Measurements from ENCODE around the gene TPD52L2. TPM values are rescaled to one million over a fixed set of nuclear protein-coding genes. Genes with fewer than 3 reads are reported as not detected.
"Not testable (repeated sequence)": the region's sequence is repeated elsewhere in the genome, so short reads cannot be mapped to it uniquely, and the experiment has no call there.

Gene TPD52L2
- total RNA-seq, 1 experiment from 2014 or later, result 175 TPM

DNA sequence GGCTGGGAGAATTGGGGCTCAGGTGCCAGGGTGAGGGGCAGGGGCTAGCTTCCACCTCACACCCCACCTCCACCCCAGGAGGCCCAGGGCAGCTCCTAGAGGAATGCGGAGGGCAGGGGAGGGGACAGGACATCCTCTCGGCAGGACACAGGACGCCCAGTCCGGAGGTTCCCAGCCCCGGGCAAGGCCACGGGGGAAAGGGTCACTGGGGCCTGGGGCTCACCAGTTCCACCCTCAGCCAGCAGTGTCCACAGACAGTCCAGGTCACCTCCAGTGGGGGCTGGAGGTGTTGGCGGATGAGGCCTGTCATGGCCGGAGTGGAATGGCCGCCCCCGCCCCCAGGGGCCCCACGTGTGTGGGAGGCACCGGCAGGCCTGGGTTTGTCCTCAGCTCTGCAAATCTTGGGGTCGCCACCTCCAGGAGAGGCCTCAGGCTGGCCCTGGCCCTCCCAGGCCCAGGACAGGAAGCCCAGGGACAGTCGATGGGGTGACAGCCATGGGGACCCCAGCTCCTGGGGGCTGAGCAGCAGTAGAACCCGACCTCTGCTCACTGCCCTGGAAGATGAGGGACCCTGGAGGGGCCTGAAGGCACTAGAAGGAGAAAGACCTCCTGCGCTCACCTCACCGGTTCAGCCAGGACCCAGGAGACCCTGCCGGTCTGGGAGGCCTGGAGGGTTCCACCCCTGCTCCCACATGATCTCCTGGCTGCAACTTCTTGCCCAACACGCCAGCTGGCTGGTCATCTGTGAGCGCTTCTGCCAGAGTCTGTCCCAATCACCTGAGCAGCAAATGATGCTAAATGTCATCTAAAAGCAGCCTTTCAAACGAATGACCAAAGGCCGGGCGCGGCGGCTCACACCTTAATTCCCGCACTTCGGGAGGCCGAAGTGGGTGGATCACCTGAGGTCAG lies 16.8 kb upstream of the TPD52L2 start:
- Mint-ChIP-seq H3K4me1 (ENCODE audit: insufficient read depth, unreplicated experiment) (no peaks in the 10 kb centered on the region), H3K36me3 (ENCODE audit: insufficient read depth, unreplicated experiment) (peaks cover 6% of the 10 kb centered on the region), H3K9me3 (ENCODE audit: unreplicated experiment) (no peaks in the 10 kb centered on the region), H3K4me3 (ENCODE audit: unreplicated experiment) (no peak overlapping the region), H3K27ac (ENCODE audit: low read depth, unreplicated experiment) (no peak overlapping the region), H3K27me3 (ENCODE audit: insufficient read depth, unreplicated experiment) (peaks cover 21% of the 10 kb centered on the region)
- TF ChIP-seq, protein P1, sequence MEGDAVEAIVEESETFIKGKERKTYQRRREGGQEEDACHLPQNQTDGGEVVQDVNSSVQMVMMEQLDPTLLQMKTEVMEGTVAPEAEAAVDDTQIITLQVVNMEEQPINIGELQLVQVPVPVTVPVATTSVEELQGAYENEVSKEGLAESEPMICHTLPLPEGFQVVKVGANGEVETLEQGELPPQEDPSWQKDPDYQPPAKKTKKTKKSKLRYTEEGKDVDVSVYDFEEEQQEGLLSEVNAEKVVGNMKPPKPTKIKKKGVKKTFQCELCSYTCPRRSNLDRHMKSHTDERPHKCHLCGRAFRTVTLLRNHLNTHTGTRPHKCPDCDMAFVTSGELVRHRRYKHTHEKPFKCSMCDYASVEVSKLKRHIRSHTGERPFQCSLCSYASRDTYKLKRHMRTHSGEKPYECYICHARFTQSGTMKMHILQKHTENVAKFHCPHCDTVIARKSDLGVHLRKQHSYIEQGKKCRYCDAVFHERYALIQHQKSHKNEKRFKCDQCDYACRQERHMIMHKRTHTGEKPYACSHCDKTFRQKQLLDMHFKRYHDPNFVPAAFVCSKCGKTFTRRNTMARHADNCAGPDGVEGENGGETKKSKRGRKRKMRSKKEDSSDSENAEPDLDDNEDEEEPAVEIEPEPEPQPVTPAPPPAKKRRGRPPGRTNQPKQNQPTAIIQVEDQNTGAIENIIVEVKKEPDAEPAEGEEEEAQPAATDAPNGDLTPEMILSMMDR (IDR thresholded peaks at IDR 0.05; ENCODE audit: unreplicated experiment), result no peak
- ChIA-PET POLR2A (no interaction called here), CTCF (interaction anchor here (0.6 kb wide), 2 partner anchors 61 to 126 kb away, joined by 3 read pairs; no protein-coding TSS in a partner anchor)
- no TSS peak for BruUV-seq (replicated peaks)
- no peak for DNase-seq (ENCODE audit: unreplicated experiment)
- intact Hi-C loops (cut with micrococcal nuclease), result no loop called here

DNA sequence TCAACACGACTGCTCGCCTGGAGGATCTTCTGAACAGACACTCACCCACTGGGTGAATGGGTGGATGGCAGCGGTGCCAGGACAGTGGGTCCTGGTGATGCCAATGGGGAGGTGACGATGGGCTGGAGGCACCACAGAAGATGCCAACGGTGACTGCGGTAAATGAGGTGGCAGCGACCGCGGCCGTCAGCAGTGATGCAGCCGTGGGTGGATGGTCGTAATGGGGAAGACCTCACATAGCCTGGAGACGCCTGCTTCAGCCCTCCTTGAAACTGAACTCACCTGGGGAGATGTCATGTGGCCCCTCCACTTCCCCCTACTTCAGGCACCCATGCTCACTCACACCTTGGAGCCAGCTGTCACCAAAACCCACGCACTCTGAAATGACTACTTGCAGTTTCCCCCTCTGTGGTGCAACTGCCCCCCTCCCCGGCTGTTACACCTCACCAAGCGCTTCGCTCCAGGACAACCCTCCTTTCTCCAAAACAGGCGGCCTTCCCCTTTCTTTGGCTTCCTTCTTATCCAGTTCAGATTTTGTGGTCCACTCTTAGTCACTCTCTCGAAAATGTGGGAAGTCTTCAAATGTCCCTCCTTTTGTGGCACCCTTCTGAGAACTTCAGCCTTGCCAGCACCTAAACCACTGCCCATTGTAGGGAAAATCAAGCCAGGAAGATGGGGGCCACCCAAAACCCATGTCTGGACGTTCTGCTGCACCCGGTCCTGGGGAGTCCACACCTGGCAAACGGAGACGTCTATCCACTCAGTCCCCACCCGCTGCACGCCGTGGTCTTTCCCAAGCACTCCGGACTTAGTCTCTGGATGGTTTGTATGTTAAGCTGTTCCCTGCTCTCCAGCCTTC lies 14.2 kb upstream of the TPD52L2 start:
- H3K27me3 Mint-ChIP-seq (ENCODE audit: insufficient read depth, unreplicated experiment), result peaks cover 13% of the 10 kb centered on the region

DNA sequence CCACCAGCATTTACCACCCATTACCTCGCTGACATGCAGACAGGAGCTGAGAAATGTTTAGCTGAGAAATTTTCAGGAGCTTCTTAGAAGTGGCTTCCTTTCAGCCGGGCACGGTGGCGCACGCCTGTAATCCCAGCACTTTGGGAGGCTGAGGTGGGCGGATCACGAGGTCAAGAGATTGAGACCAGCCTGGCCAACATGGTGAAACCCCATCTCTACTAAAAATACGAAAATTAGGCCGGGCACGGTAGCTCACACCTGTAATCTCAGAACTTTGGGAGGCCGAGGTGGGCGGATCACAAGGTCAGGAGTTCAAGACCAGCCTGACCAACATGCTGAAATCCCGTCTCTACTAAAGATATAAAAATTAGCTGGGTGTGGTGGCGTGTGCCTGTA lies 13.5 kb upstream of the TPD52L2 start:
- Mint-ChIP-seq H3K27me3 (ENCODE audit: insufficient read depth, unreplicated experiment) (peaks cover 13% of the 10 kb centered on the region), H3K27ac (ENCODE audit: low read depth, unreplicated experiment) (peak overlapping the region; percentile 24), H3K36me3 (ENCODE audit: insufficient read depth, unreplicated experiment) (peaks cover 12% of the 10 kb centered on the region)
- H3K9me3 Mint-ChIP-seq (ENCODE audit: unreplicated experiment); intact Hi-C loops (cut with micrococcal nuclease); H3K4me3 Mint-ChIP-seq (ENCODE audit: unreplicated experiment); DNase-seq (ENCODE audit: unreplicated experiment); BruUV-seq (replicated peaks); H3K4me1 Mint-ChIP-seq (ENCODE audit: insufficient read depth, unreplicated experiment): not testable (repeated sequence)
- POLR2A ChIA-PET, result interaction anchor here (0.7 to 2.4 kb wide), 3 partner anchors 13 to 152 kb away, joined by 3 to 13 read pairs (median 3); partner anchors contain the start of gene TPD52L2
- CTCF ChIA-PET, result interaction anchor here (0.7 kb wide), 2 partner anchors 11 to 76 kb away, joined by 4 to 5 read pairs; no protein-coding TSS in a partner anchor

More for the DNA sequence above, 14.2 kb upstream of the TPD52L2 start:
- no peaks in the 10 kb centered on the region for H3K9me3 Mint-ChIP-seq (ENCODE audit: unreplicated experiment)
- no peak overlapping the region for H3K4me3 Mint-ChIP-seq (ENCODE audit: unreplicated experiment)
- ChIA-PET CTCF (interaction anchor here (0.6 to 0.7 kb wide), 3 partner anchors 12 to 119 kb away, joined by 3 to 5 read pairs (median 4); no protein-coding TSS in a partner anchor), POLR2A (interaction anchor here (0.7 to 2.4 kb wide), 3 partner anchors 14 to 152 kb away, joined by 3 to 13 read pairs (median 3); partner anchors contain the start of gene TPD52L2)
- no TSS peak for BruUV-seq (replicated peaks)
- H3K27ac Mint-ChIP-seq (ENCODE audit: low read depth, unreplicated experiment), result peak overlapping the region; percentile 24
- DNase-seq (ENCODE audit: unreplicated experiment), result no peak
- no peaks in the 10 kb centered on the region for H3K4me1 Mint-ChIP-seq (ENCODE audit: insufficient read depth, unreplicated experiment)
- peaks cover 8% of the 10 kb centered on the region for H3K36me3 Mint-ChIP-seq (ENCODE audit: insufficient read depth, unreplicated experiment)
- intact Hi-C loops (cut with micrococcal nuclease), result no loop called here
- TF ChIP-seq, protein P1 (IDR thresholded peaks at IDR 0.05; ENCODE audit: unreplicated experiment), result no peak

DNA sequence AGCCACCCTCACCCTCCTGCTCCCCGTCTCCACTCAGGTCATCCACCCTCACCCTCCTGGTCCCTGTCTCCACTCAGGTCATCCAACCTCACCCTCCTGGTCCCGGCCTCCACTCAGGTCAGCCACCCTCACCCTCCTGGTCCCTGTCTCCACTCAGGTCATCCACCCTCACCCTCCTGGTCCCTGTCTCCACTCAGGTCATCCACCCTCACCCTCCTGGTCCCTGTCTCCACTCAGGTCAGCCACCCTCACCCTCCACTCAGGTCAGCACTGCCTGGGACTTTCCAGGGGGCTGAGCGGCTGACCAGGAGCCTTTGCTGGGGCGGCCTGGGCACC lies 11.4 kb upstream of the TPD52L2 start:
- H3K27ac Mint-ChIP-seq (ENCODE audit: low read depth, unreplicated experiment); BruUV-seq (replicated peaks); H3K9me3 Mint-ChIP-seq (ENCODE audit: unreplicated experiment); H3K4me1 Mint-ChIP-seq (ENCODE audit: insufficient read depth, unreplicated experiment); intact Hi-C loops (cut with micrococcal nuclease); DNase-seq (ENCODE audit: unreplicated experiment); H3K4me3 Mint-ChIP-seq (ENCODE audit: unreplicated experiment); CTCF ChIA-PET: not testable (repeated sequence)
- POLR2A ChIA-PET, result interaction anchor here (4.0 kb wide), 1 partner anchor 11 kb away, joined by 22 read pairs; the partner anchor contains the start of gene TPD52L2
- H3K36me3 Mint-ChIP-seq (ENCODE audit: insufficient read depth, unreplicated experiment), result peaks cover 19% of the 10 kb centered on the region
- peaks cover 13% of the 10 kb centered on the region for H3K27me3 Mint-ChIP-seq (ENCODE audit: insufficient read depth, unreplicated experiment)
